ENCODE measurements around the gene PSMD10. TPM values are rescaled to one million over a fixed set of nuclear protein-coding genes. Genes with fewer than 3 reads are reported as not detected.
A peak's percentile ranks its signal among the peaks of the same experiment; 100 is the strongest.

PSMD10 gene
- 10 to 100 TPM; 36.9 to 59.4 TPM for total RNA-seq

GRCh38 chrX:108091264-108091877, at the start of gene PSMD10, which contains the start of gene ATG4A:
PSMD10 (minus strand) TSS chrX:108091542; CDS start chrX:108091520, 22 bp downstream.
ATG4A (plus strand) TSS chrX:108091778; CDS start chrX:108091827, 49 bp downstream.
- peak; percentile 80 to 87 for DNase-seq (ENCODE audit: low spot score in 2 of 2)
- Mint-ChIP-seq H3K27ac (no peak within 1 kb of the TSS), H3K36me3 (peaks cover 0 to 4% of the 10 kb centered on the region in 2 donors), H3K9me3 (no peaks in the 10 kb centered on the region)
- ATAC-seq, result peak; percentile 95 to 96

GRCh38 chrX:108138814-108139702, 47.7 kb upstream of the PSMD10 start:
- ATAC-seq (no peak), DNase-seq (ENCODE audit: low spot score in 2 of 2) (no peak)
- no peaks in the 10 kb centered on the region for H3K9me3 Mint-ChIP-seq

GRCh38 chrX:108134724-108135123, 43.4 kb upstream of the PSMD10 start:
- Mint-ChIP-seq H3K9me3 (no peaks in the 10 kb centered on the region), H3K36me3 (peaks cover 0 to 18% of the 10 kb centered on the region in 2 donors), H3K27ac (no peak overlapping the region)
- ATAC-seq, result no peak
- DNase-seq (ENCODE audit: low spot score in 2 of 2), result no peak

More at GRCh38 chrX:108138814-108139702, 47.7 kb upstream of the PSMD10 start:
- peaks cover 0 to 18% of the 10 kb centered on the region in 2 donors for H3K36me3 Mint-ChIP-seq
- H3K27ac Mint-ChIP-seq, result no peak overlapping the region

- ATAC-seq, result no peak
- peaks cover 0 to 8% of the 10 kb centered on the region in 2 donors for H3K36me3 Mint-ChIP-seq
- no peak for DNase-seq (ENCODE audit: low spot score in 2 of 2)
- no peak overlapping the region for H3K27ac Mint-ChIP-seq
- no peaks in the 10 kb centered on the region for H3K9me3 Mint-ChIP-seq
Measured at GRCh38 chrX:108132876-108133275, 41.5 kb upstream of the PSMD10 start.

- H3K27ac Mint-ChIP-seq, result no peak overlapping the region
- DNase-seq (ENCODE audit: low spot score in 2 of 2) (no peak), ATAC-seq (no peak)
- H3K36me3 Mint-ChIP-seq, result peaks cover 0 to 2% of the 10 kb centered on the region in 2 donors
- no peaks in the 10 kb centered on the region for H3K9me3 Mint-ChIP-seq
Measured at GRCh38 chrX:108132034-108132433, 40.7 kb upstream of the PSMD10 start.

GRCh38 chrX:108131471-108131870, 40.1 kb upstream of the PSMD10 start:
- H3K27ac Mint-ChIP-seq, result no peak overlapping the region
- H3K36me3 Mint-ChIP-seq, result no peaks in the 10 kb centered on the region
- DNase-seq (ENCODE audit: low spot score in 2 of 2), result no peak
- no peak for ATAC-seq
- H3K9me3 Mint-ChIP-seq, result no peaks in the 10 kb centered on the region

- DNase-seq (ENCODE audit: low spot score in 2 of 2) (no peak), ATAC-seq (no peak)
- Mint-ChIP-seq H3K36me3 (no peaks in the 10 kb centered on the region), H3K9me3 (no peaks in the 10 kb centered on the region), H3K27ac (no peak overlapping the region)
Measured at GRCh38 chrX:108130889-108131288, 39.5 kb upstream of the PSMD10 start.

GRCh38 chrX:108127152-108127551, 35.8 kb upstream of the PSMD10 start:
- no peak for ATAC-seq
- Mint-ChIP-seq H3K27ac (peak overlapping the region in 1 of 2 donors; percentile 22), H3K9me3 (no peaks in the 10 kb centered on the region), H3K36me3 (no peaks in the 10 kb centered on the region)
- no peak for DNase-seq (ENCODE audit: low spot score in 2 of 2)

GRCh38 chrX:108126661-108127060, 35.3 kb upstream of the PSMD10 start:
- Mint-ChIP-seq H3K36me3 (no peaks in the 10 kb centered on the region), H3K9me3 (no peaks in the 10 kb centered on the region), H3K27ac (no peak overlapping the region)
- ATAC-seq (no peak), DNase-seq (ENCODE audit: low spot score in 2 of 2) (no peak)

GRCh38 chrX:108123591-108124366, 32.4 kb upstream of the PSMD10 start:
- Mint-ChIP-seq H3K27ac (peak overlapping the region in 1 of 2 donors; percentile 71), H3K36me3 (no peaks in the 10 kb centered on the region), H3K9me3 (no peaks in the 10 kb centered on the region)
- DNase-seq (ENCODE audit: low spot score in 2 of 2) (no peak), ATAC-seq (no peak)

- no peaks in the 10 kb centered on the region for H3K36me3 Mint-ChIP-seq
- H3K9me3 Mint-ChIP-seq, result no peaks in the 10 kb centered on the region
- DNase-seq (ENCODE audit: low spot score in 2 of 2) (no peak), ATAC-seq (no peak)
- peak overlapping the region in 1 of 2 donors; percentile 71 for H3K27ac Mint-ChIP-seq
Measured at GRCh38 chrX:108122748-108123147, 31.4 kb upstream of the PSMD10 start.

GRCh38 chrX:108121291-108121690, 29.9 kb upstream of the PSMD10 start:
- no peak overlapping the region for H3K27ac Mint-ChIP-seq
- DNase-seq (ENCODE audit: low spot score in 2 of 2) (no peak), ATAC-seq (no peak)
- H3K36me3 Mint-ChIP-seq, result no peaks in the 10 kb centered on the region
- no peaks in the 10 kb centered on the region for H3K9me3 Mint-ChIP-seq

GRCh38 chrX:108117988-108118387, 26.6 kb upstream of the PSMD10 start:
- Mint-ChIP-seq H3K36me3 (no peaks in the 10 kb centered on the region), H3K27ac (no peak overlapping the region), H3K9me3 (no peaks in the 10 kb centered on the region)
- ATAC-seq, result no peak
- DNase-seq (ENCODE audit: low spot score in 2 of 2), result no peak

GRCh38 chrX:108114541-108114940, 23.2 kb upstream of the PSMD10 start:
- DNase-seq (ENCODE audit: low spot score in 2 of 2), result no peak

GRCh38 chrX:108105473-108105872, 14.1 kb upstream of the PSMD10 start:
- H3K27ac Mint-ChIP-seq, result no peak overlapping the region
- DNase-seq (ENCODE audit: low spot score in 2 of 2) (no peak), ATAC-seq (no peak)
- no peaks in the 10 kb centered on the region for H3K9me3 Mint-ChIP-seq
- H3K36me3 Mint-ChIP-seq, result no peaks in the 10 kb centered on the region

More at GRCh38 chrX:108114541-108114940, 23.2 kb upstream of the PSMD10 start:
- no peak overlapping the region for H3K27ac Mint-ChIP-seq
- no peak for ATAC-seq
- no peaks in the 10 kb centered on the region for H3K9me3 Mint-ChIP-seq
- H3K36me3 Mint-ChIP-seq, result no peaks in the 10 kb centered on the region

- Mint-ChIP-seq H3K9me3 (no peaks in the 10 kb centered on the region), H3K27ac (no peak overlapping the region), H3K36me3 (no peaks in the 10 kb centered on the region)
- DNase-seq (ENCODE audit: low spot score in 2 of 2) (no peak), ATAC-seq (no peak)
Measured at GRCh38 chrX:108097380-108097779, 6.0 kb upstream of the PSMD10 start.

GRCh38 chrX:108091878-108092291, 543 bp upstream of the PSMD10 start:
- H3K27ac Mint-ChIP-seq, result no peak overlapping the region

More at GRCh38 chrX:108091878-108092291, 543 bp upstream of the PSMD10 start:
- ATAC-seq (peak; percentile 39 to 44), DNase-seq (ENCODE audit: low spot score in 2 of 2) (no peak)
- Mint-ChIP-seq H3K9me3 (no peaks in the 10 kb centered on the region), H3K36me3 (peaks cover 0 to 4% of the 10 kb centered on the region in 2 donors)

Measured in activated naive CD4-positive, alpha-beta T cell treated with anti-CD3 and anti-CD28 coated beads, Interleukin-2, amount 50 U/mL, for 72 hours (primary cell).